ENCODE results near the gene SLC5A10.

Gene SLC5A10

DNA sequence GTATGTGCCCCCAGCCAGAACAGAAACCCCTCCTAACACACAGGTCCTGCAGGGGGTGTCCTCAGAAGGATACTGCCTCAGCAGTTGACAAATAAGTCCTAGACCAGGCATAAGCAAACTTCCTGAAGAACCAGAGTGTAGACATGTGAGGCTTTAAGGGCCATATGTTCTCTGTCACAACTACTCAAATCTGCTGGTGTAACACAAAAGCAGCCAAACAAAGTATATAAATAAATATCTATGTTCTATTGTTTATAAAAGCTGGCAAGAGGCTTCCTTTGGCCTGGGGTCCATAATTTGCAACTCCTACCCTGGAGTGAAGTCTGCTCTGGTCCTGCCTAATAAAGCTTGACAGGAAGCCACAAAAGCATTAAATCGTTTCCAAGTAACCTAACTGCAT is 42.7 kb downstream of the SLC5A10 start:
- H2AFZ ChIP-seq (ENCODE audit: low read length): no peak overlapping the region
- H3K9ac ChIP-seq (ENCODE audit: low read length): no peak overlapping the region
- no peaks in the 10 kb centered on the region for H3K9me2 ChIP-seq (ENCODE audit: low read depth, low read length)
- H3K79me2 ChIP-seq (ENCODE audit: insufficient read depth, low read length): no peaks in the 10 kb centered on the region
- H3K9me3 ChIP-seq (ENCODE audit: low read length): peaks cover 6% of the 10 kb centered on the region; the same call in 1 of the 2 replicates
- H3K27me3 ChIP-seq (ENCODE audit: insufficient read depth, low read length): no peaks in the 10 kb centered on the region
- H3K27ac ChIP-seq (ENCODE audit: low read depth, low read length, poor library complexity, severe bottlenecking): no peak overlapping the region
- H4K20me1 ChIP-seq (ENCODE audit: insufficient read depth, low read length): no peaks in the 10 kb centered on the region
- no peak overlapping the region for H3K4me3 ChIP-seq (ENCODE audit: low read depth, low read length, poor library complexity, severe bottlenecking)
- no peak for TF ChIP-seq EZH2 (IDR thresholded peaks at IDR 0.05; ENCODE audit: borderline replicate concordance, low read length)
- TF ChIP-seq, protein P1, sequence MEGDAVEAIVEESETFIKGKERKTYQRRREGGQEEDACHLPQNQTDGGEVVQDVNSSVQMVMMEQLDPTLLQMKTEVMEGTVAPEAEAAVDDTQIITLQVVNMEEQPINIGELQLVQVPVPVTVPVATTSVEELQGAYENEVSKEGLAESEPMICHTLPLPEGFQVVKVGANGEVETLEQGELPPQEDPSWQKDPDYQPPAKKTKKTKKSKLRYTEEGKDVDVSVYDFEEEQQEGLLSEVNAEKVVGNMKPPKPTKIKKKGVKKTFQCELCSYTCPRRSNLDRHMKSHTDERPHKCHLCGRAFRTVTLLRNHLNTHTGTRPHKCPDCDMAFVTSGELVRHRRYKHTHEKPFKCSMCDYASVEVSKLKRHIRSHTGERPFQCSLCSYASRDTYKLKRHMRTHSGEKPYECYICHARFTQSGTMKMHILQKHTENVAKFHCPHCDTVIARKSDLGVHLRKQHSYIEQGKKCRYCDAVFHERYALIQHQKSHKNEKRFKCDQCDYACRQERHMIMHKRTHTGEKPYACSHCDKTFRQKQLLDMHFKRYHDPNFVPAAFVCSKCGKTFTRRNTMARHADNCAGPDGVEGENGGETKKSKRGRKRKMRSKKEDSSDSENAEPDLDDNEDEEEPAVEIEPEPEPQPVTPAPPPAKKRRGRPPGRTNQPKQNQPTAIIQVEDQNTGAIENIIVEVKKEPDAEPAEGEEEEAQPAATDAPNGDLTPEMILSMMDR (IDR thresholded peaks at IDR 0.05; ENCODE audit: low read length): no peak
- peaks cover 21% of the 10 kb centered on the region; the same call in 1 of the 2 replicates for H3K36me3 ChIP-seq (ENCODE audit: insufficient read depth, low read length)
- H3K4me1 ChIP-seq (ENCODE audit: insufficient read depth, low read length, severe bottlenecking): peaks cover 23% of the 10 kb centered on the region
- no peak overlapping the region for H3K4me2 ChIP-seq (ENCODE audit: low read length)
- H3F3A ChIP-seq (ENCODE audit: insufficient read depth, low read length): no peaks in the 10 kb centered on the region

DNA sequence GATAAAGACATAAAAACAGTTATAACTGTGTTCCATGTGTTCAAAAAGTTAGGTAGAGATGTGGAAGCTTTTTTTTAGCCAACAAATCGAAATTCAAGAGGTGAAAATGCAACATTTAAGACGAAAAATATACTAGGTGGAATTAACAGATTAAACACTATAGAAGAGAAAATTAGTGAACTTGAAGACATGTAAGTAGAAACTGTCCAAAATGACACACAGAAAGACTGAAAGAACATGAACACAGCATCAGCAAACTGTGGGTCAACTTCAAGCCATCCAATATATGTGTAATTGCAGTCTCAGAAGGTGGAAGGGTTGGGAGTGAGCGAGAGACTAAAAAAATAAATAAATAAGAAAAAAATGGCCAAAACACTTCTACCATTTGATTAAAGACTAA is 43.3 kb downstream of the SLC5A10 start:
- TF ChIP-seq EZH2 (IDR thresholded peaks at IDR 0.05; ENCODE audit: borderline replicate concordance, low read length): no peak
- TF ChIP-seq, protein P1 (IDR thresholded peaks at IDR 0.05; ENCODE audit: low read length): no peak
- Histone ChIP-seq H3K9ac (ENCODE audit: low read length) (no peak overlapping the region), H2AFZ (ENCODE audit: low read length) (no peak overlapping the region)

DNA sequence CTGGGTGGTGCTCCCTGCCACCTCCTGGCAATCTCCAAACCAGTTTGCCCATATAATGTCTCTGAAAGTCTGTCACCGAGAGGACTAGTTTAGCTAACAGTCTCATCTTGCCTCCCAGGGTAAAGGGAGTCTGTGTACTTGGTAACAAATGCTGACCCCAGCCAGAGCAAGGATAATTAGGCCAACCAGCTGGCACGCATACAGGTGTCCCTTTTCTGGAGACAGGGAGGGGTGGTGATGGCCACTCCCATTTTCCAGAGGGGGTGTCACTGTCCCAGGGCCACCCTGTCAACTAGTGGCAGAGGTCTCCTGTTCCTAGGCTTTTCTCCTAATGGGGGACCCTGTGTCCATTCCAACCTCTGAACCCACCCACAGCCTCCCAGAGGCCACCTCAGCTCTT is 44.5 kb downstream of the SLC5A10 start:
- H3K27ac ChIP-seq (ENCODE audit: low read depth, low read length, poor library complexity, severe bottlenecking): no peak overlapping the region
- no peak overlapping the region for H3K4me3 ChIP-seq (ENCODE audit: low read depth, low read length, poor library complexity, severe bottlenecking)
- peaks cover 6% of the 10 kb centered on the region; the same call in 1 of the 2 replicates for H3K9me3 ChIP-seq (ENCODE audit: low read length)
- no peak overlapping the region for H3K9ac ChIP-seq (ENCODE audit: low read length)
- H3K79me2 ChIP-seq (ENCODE audit: insufficient read depth, low read length): no peaks in the 10 kb centered on the region
- H4K20me1 ChIP-seq (ENCODE audit: insufficient read depth, low read length): no peaks in the 10 kb centered on the region
- H2AFZ ChIP-seq (ENCODE audit: low read length): no peak overlapping the region
- H3F3A ChIP-seq (ENCODE audit: insufficient read depth, low read length): no peaks in the 10 kb centered on the region
- peaks cover 21% of the 10 kb centered on the region; the same call in 1 of the 2 replicates for H3K36me3 ChIP-seq (ENCODE audit: insufficient read depth, low read length)
- no peaks in the 10 kb centered on the region for H3K9me2 ChIP-seq (ENCODE audit: low read depth, low read length)
- no peak overlapping the region for H3K4me2 ChIP-seq (ENCODE audit: low read length)
- TF ChIP-seq, protein P1 (IDR thresholded peaks at IDR 0.05; ENCODE audit: low read length): no peak
- no peak for TF ChIP-seq EZH2 (IDR thresholded peaks at IDR 0.05; ENCODE audit: borderline replicate concordance, low read length)
- no peaks in the 10 kb centered on the region for H3K27me3 ChIP-seq (ENCODE audit: insufficient read depth, low read length)
- peaks cover 23% of the 10 kb centered on the region for H3K4me1 ChIP-seq (ENCODE audit: insufficient read depth, low read length, severe bottlenecking)

More for the DNA sequence above, 43.3 kb downstream of the SLC5A10 start:
- Histone ChIP-seq H3K4me2 (ENCODE audit: low read length) (no peak overlapping the region), H3K4me3 (ENCODE audit: low read depth, low read length, poor library complexity, severe bottlenecking) (no peak overlapping the region), H3K4me1 (ENCODE audit: insufficient read depth, low read length, severe bottlenecking) (peaks cover 23% of the 10 kb centered on the region), H3K36me3 (ENCODE audit: insufficient read depth, low read length) (peaks cover 21% of the 10 kb centered on the region; the same call in 1 of the 2 replicates), H3K79me2 (ENCODE audit: insufficient read depth, low read length) (no peaks in the 10 kb centered on the region), H3K27me3 (ENCODE audit: insufficient read depth, low read length) (no peaks in the 10 kb centered on the region), H3K9me2 (ENCODE audit: low read depth, low read length) (no peaks in the 10 kb centered on the region), H4K20me1 (ENCODE audit: insufficient read depth, low read length) (no peaks in the 10 kb centered on the region), H3K27ac (ENCODE audit: low read depth, low read length, poor library complexity, severe bottlenecking) (no peak overlapping the region), H3K9me3 (ENCODE audit: low read length) (peaks cover 6% of the 10 kb centered on the region; the same call in 1 of the 2 replicates), H3F3A (ENCODE audit: insufficient read depth, low read length) (no peaks in the 10 kb centered on the region)
